ENCODE data around the gene TSPAN31.
"Not testable (repeated sequence)": the region's sequence is repeated elsewhere in the genome, so short reads cannot be mapped to it uniquely, and the experiment has no call there.

Gene TSPAN31

DNA sequence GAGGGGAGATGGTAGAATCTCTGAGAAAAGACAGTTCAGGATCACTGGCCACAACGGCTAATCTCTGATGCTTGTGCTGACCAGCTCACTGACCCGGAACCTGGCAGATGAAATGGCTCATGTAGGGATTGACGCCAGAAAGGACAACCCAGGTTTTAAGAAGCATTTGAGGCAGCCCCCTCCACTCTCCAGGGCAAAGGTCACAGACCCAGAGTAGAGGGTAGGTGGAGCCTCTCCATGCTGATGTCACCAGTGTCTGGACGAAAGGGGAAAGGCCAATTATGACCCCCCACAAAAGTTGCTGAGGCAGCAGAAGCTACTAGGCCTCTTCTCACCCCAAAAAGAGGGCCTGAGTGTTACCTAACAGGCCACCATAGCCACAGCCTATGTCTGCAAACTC lies 25.9 kb downstream of the TSPAN31 start:
- DNase-seq = no peak

DNA sequence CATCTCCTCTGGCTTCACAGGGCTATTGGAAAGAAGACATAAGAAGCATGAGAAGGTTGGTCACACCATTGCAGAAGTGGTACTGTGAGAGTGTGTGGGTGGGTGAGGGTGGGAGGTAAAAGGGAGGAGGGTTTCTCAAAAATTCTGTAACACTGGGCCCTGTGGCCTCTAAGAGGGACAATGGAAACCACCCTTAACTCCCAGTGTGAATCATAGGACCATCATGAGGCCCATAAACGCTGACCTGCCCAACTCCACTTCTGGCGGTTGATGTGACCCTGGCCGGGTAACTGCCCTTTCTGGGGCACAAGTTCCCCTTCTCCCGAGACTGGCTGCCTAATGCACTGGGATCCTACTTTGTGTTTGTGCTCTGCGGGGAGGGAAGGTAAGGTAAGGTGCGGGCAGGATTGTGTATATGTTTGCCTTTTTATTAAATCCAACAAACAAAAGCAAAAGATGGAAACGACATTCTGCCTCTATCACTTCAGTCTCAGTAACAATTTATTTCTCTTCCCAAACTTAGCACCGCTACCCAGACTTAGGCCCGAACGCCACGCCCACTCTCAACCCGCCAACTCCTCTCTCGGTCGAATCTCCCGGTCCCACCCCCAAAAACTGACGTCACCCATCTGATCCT lies 26.5 kb downstream of the TSPAN31 start:
- DNase-seq = peak; percentile 83

DNA sequence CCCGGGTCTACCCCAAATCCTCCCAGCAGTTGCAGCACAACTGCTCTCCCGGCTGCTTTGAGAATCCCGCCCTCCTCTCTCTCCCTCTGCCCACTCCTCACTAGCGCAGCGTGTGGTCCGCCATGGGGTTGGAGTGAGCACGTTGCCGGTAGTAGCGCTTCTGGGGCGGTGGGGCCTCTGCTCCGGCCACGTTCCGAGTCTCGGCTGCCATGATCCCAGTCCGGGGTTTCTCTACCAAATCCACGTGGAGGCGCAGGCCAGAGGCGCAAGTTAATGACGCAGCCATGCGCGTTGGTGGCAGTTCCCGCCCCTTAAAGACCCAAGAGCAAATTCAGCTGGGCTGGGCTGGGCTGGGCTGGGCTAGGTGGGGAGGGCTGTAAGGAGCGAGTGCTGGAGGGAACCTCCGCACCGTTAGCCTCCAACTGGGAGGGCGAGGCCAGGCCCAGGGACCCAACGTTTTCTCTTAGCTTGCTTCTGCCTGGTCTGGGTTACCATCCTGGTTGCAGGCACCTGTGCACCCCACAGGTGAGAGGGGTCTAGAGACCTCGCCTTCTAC lies 27.1 kb downstream of the TSPAN31 start, which contains the start of gene METTL1:
METTL1 (minus strand) TSS at position 233 of the 556 bp plus-strand sequence; CDS start at position 211, 22 bp downstream.
- peak; percentile 85 for DNase-seq

DNA sequence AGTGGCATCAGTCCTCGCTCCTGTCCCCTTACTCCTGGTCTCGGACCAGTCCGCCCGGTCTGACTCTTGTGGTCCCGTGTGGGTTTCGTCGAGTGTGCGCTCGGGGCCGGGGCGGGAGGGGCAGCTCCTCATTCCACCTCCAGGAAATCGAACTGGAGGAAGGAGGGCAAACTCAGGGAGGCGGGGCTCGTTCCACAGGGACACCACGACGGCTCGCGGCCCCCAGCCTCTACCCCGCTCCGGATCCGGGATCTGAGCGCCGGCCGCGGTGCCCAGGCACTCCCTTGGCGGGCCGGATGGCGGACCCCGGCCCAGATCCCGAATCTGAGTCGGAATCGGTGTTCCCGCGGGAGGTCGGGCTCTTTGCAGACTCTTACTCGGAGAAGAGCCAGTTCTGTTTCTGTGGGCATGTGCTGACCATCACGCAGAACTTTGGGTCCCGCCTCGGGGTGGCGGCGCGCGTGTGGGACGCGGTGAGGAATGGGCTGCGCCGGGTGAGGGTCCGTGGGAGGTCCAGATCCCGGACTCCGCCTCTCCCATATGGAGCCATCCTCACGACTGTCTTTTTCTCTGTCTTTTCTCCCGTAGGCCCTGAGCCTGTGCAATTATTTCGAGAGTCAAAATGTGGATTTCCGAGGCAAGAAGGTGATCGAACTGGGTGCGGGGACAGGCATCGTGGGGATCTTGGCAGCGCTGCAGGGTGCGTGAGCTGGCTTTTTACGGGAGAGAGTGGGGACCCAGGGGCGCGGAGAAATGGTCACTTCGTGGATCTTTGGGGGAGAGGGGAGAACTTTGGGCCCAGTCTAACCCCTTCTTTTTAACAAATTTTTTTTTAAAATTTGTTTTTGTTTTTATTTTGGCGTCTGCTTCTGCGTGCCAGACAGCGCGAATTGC lies 27.8 kb downstream of the TSPAN31 start, which contains the start of gene EEF1AKMT3:
EEF1AKMT3 (plus strand) TSS at position 186 of the 894 bp plus-strand sequence; CDS start at position 297, 111 bp downstream.
- DNase-seq = no peak

DNA sequence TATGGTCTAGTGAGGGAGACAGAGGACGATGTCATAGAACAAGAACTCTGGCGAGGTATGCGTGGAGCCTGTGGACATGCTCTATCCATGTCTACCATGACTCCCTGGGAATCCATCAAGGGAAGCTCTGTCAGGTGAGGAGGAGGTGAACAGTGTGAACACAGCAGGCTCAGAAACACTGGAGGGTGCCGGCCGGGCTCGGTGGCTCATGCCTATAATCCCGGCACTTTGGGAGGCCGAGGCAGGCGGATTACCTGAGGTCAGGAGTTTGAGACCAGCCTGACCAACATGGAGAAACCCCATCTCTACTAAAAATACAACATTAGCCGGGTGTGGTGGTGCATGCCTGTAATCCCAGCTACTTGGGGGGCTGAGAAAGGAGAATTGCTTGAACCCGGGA lies 29.8 kb downstream of the TSPAN31 start:
- DNase-seq = not testable (repeated sequence)

DNA sequence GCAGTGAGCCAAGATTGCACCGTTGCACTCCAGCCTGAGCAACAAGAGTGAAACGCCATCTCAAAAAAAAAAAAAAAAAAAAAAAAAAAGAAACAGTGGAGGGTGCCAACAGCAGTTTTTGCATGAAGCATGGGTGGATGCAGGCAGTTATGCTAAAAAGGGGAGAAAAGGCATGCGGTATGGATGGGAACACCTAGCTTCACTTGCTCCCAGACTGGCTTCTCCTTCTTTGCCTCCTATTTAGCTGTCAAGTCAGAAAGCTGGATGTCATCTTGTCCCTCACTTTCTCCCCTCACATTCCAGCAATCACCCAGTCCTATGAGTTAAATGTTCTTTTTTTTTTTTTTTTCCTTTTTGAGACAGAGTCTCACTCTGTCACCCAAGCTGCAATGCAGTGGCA lies 30.2 kb downstream of the TSPAN31 start:
- DNase-seq = no peak

DNA sequence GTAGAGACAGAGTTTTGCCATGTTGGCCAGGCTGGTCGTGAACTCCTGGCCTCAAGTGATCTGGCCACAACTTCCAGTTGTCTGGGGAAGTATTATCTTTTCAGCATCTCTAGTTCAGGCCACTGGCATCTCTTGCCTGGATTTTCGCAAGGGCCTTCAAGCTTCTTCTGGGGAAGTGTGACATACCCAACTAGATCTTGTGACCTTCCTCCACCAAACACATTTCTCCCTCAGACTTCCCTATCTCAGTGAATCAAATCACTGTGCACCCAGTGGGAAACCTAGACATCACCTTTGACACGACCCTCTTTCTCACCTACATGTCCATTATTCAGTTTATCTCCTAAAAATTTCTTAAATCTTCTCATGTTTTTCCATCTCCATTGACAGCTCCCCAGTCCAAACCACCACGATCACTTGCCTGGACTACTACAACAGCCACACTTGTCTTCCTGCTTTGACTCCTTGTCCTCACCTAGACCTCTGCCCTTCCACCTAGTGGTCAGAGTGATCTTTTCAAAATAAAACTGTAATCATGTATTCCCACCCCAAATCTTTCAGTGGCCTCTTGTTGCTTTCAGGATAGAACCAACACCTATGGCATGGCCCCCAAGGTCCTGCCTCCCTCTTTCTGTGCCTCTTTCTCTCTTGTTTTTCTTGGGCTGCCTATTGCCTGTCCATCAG lies 30.9 kb downstream of the TSPAN31 start:
- DNase-seq = no peak

DNA sequence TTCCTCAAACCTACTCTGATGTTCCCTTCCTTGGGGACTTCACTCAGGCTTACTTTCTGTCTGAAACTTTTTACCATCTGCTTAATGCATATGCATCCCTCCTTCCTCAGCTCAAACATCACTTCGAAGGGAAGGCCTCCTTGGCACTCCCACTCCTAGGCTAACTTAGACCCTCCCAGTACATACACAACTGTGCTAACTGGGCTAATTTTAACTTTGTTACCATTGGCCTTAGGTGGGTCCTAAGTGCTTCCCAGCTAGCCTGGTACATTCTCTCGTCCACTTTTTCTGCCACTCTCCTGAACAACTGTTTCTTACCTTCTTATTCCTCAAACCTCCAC lies 31.4 kb downstream of the TSPAN31 start:
- no peak for DNase-seq

DNA sequence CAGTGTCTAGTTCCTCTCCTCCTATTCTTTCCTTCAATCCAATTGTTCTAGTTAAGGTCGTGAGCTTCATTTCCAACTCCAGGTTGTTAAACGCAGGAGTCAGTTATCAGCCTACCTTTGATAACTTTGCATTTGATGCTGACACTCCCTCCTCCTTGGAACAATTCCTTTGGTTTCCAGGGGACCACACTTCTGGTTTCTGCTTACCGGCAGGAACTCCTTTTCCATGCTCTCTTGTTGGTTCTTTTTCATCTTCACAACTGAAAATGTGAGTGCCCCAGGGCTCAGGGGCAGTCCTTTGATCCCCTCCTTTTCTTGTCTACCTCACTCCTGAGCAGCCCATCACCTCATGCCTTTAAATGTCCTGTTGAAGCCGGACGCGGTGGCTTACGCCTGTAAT lies 32.5 kb downstream of the TSPAN31 start:
- DNase-seq = no peak

DNA sequence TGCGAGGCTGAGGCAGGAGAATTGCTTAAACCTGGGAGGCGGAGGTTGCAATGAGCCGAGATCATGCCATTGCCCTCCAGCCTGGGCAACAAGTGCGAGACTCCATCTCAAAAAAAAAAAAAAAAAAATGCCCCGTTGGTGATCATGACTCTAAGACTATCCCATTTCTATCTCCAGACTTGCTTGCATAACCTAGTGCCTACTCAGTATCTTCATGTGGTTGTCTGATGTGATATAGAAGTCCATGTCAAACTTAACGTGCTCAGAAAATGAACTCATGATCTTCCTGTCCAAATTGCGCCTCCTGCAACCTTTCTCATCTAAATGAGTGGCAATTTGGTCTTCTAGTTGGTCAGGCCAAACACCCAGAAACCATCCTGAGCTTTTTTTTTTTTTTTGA lies 33.1 kb downstream of the TSPAN31 start:
- DNase-seq = no peak

DNA sequence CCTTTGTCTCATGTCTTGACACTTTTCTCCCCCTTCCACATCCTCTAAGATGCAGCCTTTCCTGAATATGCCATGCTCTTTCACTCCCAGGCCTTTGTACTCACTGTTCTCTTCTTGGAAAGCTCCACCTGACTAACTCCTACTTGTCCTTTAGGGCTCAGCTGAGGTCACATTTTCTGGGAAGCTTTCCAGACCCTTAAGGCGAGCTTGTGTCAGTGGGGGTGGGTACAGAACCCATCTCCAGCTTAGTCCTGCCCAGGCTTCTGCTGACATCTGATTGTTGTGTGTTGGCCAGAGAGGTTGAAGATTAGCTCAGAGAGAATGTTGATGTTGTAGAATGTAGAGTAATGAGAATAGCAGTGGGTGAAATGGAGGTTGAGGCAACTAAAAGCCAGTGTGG lies 34.9 kb downstream of the TSPAN31 start:
- no peak for DNase-seq

DNA sequence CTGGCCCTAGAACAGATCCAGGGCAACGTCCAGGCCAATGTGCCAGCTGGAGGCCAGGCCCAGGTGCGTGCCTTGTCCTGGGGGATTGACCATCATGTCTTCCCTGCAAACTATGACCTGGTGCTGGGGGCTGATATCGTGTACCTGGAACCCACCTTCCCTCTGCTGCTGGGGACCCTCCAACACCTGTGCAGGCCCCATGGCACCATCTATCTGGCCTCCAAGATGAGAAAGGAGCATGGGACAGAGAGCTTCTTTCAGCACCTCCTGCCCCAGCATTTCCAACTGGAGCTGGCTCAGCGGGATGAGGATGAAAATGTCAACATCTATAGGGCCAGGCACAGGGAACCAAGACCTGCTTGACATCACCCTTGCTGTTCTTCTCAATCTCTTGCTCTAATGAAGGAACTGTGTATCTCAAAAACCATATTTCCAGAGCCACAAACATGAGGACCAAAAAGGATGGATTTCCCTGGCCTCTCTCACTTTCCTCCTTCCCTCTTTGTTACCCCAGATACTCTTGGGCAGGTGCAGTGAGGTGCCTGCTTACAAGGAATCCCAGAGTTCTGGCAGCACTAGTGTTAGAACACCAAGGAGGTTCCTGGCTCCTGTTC lies 35.6 kb downstream of the TSPAN31 start:
- DNase-seq = no peak

DNA sequence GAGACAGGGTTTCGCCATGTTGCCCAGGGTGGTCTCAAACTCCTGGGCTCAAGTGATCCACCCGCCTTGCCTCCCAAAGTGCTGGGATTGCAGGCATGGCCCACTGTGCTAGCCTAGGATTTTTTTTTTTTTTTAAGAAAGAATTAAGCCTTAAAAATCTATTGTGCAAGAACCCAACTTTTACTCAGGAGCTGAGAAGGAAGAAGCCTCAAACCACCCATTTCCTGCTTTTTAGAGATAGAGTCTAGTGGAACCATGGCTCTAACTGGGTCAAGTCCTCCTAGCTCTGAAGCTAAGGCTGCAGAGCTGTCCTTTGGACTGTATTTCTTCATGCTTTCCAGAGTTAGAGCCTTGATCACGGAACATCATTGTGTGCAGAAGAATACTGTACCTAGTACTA lies 36.4 kb downstream of the TSPAN31 start:
- DNase-seq = no peak

DNA sequence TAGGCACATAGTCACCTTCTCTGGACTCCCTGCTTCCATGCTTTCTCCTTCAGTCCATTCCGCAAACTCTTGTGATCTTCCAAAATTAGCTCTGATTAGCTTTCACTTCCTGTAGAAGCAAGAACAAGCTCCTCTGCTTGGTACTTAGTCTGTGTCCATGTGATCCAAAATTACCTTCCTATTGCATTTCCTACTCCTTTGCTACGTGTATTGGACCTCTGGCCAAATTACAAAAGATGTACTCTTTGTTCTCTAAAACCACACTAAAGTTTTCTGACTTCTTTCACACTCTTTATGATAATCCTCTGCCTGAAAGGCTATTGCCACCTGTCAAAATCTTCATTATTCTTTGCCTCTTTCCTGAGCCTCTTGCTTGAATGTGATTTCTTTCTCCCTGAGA lies 37.0 kb downstream of the TSPAN31 start:
- no peak for DNase-seq

DNA sequence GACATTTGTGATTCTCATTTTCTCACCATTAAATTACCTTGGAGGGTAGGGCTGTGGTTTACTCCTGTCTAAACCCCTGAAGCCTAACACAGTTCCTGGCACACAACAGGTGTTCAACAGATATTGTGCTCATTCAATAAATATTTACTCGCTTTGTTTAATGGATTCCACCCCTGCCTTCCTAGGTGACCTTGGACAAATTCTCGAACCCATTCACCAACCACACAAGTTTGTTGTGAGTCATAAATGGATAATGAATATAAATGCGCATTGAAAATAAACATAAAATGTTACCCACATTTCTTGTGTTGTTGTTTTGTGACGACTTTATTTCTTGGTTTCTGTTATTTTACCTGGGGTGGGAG lies 37.4 kb downstream of the TSPAN31 start:
- no peak for DNase-seq

DNA sequence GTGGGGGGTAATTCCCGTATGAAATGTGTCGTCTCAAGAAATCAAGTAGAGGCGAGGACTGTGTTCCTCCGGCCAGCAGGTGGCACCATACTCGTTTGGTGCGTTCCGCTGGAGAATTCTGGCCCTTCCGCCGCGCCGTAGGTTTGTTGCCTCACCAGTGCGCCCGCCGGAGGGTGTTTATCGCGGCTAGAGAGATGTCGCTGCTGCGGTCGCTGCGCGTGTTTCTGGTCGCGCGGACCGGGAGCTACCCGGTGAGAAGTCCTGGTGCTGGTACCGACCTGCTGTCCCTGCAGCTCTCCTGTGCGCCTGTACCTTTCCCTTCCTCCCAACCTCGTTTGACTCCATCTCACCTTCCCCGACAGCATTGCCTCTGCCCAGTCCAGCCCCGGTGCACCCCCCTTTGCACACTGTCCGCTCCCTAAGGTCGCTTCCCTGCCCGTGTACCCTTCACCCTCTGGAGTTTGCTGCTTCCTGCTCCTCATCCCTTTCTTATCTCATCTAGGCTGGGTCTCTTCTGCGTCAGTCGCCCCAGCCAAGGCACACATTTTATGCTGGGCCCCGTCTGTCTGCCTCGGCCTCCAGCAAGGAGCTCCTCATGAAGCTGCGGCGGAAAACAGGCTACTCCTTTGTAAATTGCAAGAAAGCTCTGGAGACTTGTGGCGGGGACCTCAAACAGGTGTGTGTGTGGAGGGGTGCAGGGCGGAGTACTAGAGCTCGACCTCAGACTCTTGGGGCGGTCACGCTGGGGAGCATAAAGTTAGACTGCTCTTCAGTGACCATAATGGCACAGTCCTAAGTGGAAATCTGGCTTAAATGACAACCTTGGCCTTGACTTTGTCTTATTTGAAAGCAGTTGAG lies 38.0 kb downstream of the TSPAN31 start, which contains the start of gene TSFM:
TSFM (plus strand) TSS at position 180 of the 858 bp plus-strand sequence; CDS start at position 195, 15 bp downstream.
- peak; percentile 47 for DNase-seq

DNA sequence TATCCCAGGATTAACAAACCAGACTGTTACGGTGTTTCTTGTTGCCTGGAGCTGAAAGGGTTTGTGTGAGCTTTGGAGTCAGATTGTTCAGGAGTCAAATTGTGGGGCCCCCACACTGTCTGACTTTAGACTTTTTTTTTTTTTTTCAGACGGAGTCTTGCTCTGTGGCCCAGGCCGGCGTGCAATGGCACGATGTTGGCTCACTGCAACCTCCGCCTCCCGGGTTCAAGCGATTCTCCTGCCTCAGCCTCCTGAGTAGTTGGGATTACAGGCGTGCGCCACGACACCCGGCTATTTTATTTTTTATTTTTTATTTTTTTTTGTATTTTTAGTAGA lies 38.6 kb downstream of the TSPAN31 start:
- DNase-seq = no peak

DNA sequence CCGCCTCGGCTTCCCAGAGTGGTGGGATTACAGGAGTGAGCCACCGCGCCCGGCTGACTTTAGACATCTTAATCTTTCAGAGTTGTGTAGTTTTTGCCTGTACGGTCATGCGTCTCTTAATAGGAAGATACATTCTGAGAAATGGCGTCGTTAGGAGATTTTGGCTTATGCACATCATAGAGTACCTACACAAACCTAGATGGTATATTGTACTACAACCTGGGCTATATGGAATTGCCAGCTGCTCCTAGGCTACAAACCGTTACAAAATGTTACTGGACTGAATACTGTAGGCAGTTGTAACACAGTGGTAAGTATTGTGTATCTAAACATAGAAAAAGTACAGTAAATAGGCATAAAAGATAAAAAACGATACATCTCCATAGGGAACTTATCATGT lies 39.0 kb downstream of the TSPAN31 start:
- DNase-seq = no peak

DNA sequence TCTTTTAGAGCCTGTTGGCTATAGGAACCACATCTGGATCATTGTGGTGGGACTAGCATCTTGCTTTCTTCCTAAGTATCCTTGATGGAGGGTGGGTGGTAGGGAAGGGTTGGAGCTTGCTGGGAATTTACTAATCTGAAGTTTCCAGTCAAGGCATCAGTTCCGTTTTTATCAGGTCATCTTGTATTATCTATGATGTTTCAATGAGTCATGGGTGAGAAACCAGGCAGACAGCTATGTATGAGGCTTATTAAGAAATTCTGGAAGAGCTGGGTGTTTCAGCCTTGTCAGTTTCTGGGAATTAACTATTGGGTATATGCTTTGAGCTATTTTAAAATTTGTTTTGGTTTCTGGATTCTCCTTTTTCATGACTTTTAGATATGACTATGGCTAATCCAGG lies 49.1 kb downstream of the TSPAN31 start:
- no peak for DNase-seq

DNA sequence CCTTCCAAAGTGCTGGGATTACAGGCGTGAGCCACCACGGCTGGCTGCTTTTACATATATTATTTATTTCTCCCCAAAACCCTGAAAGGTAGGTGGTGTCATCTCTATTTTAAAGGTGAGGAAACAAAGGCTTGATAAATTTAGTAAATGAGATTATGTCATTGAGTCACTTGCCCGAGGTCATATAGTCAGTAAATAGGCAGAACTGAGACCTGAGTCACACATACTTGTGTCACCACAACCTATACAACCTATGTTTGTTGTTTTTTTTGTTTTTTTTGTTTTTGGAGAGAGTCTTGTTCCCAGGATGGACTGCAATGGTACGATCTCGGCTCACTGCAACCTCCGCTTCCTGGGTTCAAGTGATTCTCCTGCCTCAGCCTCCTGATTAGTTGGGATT lies 50.5 kb downstream of the TSPAN31 start:
- no peak for DNase-seq

DNA sequence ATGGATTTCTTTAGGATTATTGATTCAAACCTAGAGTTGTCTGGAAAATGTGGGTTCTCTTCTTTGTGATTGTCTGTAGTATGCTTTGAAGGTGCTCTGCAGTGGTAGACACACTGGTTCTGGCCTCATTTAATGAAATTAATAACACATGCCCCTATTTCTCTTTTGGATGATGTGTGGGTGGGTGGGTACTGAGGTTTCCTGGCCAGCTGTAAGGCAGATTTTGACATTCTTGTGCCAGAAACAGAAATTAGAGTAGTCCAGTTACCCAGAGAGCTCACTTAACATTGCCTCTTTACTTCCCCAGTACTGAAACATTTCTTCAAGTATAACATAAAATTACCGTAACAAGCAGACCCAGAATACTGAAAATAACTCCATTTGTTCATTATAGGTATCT lies 52.2 kb downstream of the TSPAN31 start:
- no peak for DNase-seq

DNA sequence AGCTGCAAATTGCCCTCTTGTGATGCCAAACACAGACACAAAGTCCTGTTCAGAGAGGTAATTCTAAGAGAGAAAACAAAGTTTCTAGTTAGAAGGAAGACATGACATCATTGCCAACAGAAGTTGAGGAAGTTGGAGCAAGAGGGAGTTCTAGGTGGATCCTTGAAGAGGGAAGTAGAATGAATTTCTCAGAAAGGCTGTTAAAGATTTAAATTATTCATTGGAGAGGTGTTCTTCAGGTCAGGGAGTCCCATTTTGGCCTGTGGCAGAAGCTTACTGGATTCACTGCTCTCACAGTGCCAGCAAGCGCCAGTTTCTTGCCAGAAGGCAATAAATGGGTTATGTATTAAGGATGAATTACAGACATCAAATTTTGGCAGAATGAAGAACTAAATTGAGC lies 53.1 kb downstream of the TSPAN31 start:
- DNase-seq = no peak
